Testis (tissue), 3 donors: ENCODE data around the gene SMYD3. TPM values are rescaled to one million over a fixed set of nuclear protein-coding genes. Genes with fewer than 3 reads are reported as not detected.

Source experiments
- DNase-seq: peaks from one replicate; pipeline ENCODE4 v3.0.0-alpha.2; 2019
- H3K27ac ChIP-seq, 2 donors: fragments of 200-600 bp; sonication (generic); one replicate each; pipeline ENCODE4 v1.5.1; 2019
- H3K27me3 ChIP-seq: fragments of 200-600 bp; sonication (generic); one replicate; pipeline ENCODE4 v1.5.1; 2019
- H3K36me3 ChIP-seq: fragments of 200-600 bp; sonication (generic); one replicate; pipeline ENCODE4 v1.5.1; 2017; ENCODE audit warnings: low read depth; ENCODE audit errors: missing control alignments
- H3K4me1 ChIP-seq: fragments of 200-600 bp; sonication (generic); one replicate; pipeline ENCODE4 v1.5.1; 2019
- H3K4me3 ChIP-seq, 2 donors: fragments of 200-600 bp; sonication (generic); one replicate each; pipeline ENCODE4 v1.5.1; 2017 to 2019
- H3K9me3 ChIP-seq: fragments of 200-600 bp; sonication (generic); one replicate; pipeline ENCODE4 v1.5.1; 2017
- CTCF ChIP-seq, 3 experiments: fragments of 450-650 bp in 2 of 3; fragments of 200-600 bp in 1 of 3; sonication (generic) in 1 of 3; IDR thresholded peaks; one replicate each; pipeline ENCODE4 v1.5.1; 2016 to 2019; ENCODE audit warnings: antibody characterized with exemption in 3 of 3, mild to moderate bottlenecking in 2 of 3, moderate library complexity in 1 of 3
- POLR2A ChIP-seq: fragments of 450-650 bp; IDR thresholded peaks from one replicate; pipeline ENCODE4 v1.6.1; 2017; ENCODE audit warnings: antibody characterized with exemption, mild to moderate bottlenecking, moderate library complexity
- WGBS, 2 donors: methylation state at CpG; one replicate each; pipeline ENCODE4 v1.1.5; 2018; 5-methylcytosine and 5-hydroxymethylcytosine counted together
- intact Hi-C: fragments of 100-400 bp; cut with DNase I; formaldehyde crosslinking; loops from one replicate; pipeline ENCODE4 v1.15.1; 2023; ENCODE audit warnings: low total_unique reads
- polyA plus RNA-seq: library from polyadenylated mRNA; stranded (reverse); fragments of 350-450 nt; fragmentation: Illumina TruSeq; extraction: RNeasy Lipid Tissue Mini Kit (QIAGEN cat#74804); gene quantifications from one replicate; pipeline ENCODE4 v1.2.3, GENCODE V29; 2014; ENCODE audit warnings: low read depth, low replicate concordance; ENCODE audit not compliant: insufficient read depth
- total RNA-seq, 2 donors: library from RNA; depleted of rRNA; stranded (reverse); fragments of >200 nt; gene quantifications; one replicate each; pipeline ENCODE4 v1.2.3, GENCODE V29; 2016

The SMYD3 gene
- total and polyA plus RNA-seq, 3 donors from 2014 or later, result 23.0 to 38.8 (median 38.7) TPM

- no peak for DNase-seq
- H3K36me3 ChIP-seq, result no peaks in the 10 kb centered on the region
- intact Hi-C loops, result no loop called here
- H3K4me1 ChIP-seq, result no peaks in the 10 kb centered on the region
- 89 to 92% methylated on average over 1 of the region's 1 CpG for WGBS, 2 donors
- no peak overlapping the region for H3K27ac ChIP-seq
- TF ChIP-seq POLR2A (no peak), CTCF (IDR thresholded peaks at IDR 0.05) (no peak)
- no peak overlapping the region for H3K4me3 ChIP-seq
- no peaks in the 10 kb centered on the region for H3K27me3 ChIP-seq
- H3K9me3 ChIP-seq, result no peaks in the 10 kb centered on the region
These were observed 51.6 kb downstream of the SMYD3 start for GRCh38 chr1:246455476-246455875.

- intact Hi-C loops, result no loop called here
- no peaks in the 10 kb centered on the region for H3K9me3 ChIP-seq
- H3K27ac ChIP-seq, result no peak overlapping the region
- no peaks in the 10 kb centered on the region for H3K36me3 ChIP-seq
- no peaks in the 10 kb centered on the region for H3K4me1 ChIP-seq
- no peak overlapping the region for H3K4me3 ChIP-seq
- no peak for TF ChIP-seq CTCF (IDR thresholded peaks at IDR 0.05)
- TF ChIP-seq POLR2A, result no peak
- DNase-seq, result no peak
- H3K27me3 ChIP-seq, result no peaks in the 10 kb centered on the region
These were observed 52.4 kb downstream of the SMYD3 start for GRCh38 chr1:246454655-246455054.

GRCh38 chr1:246450611-246451251 is 56.3 kb downstream of the SMYD3 start:
- H3K4me1 ChIP-seq, result no peaks in the 10 kb centered on the region
- no peak for TF ChIP-seq POLR2A
- peak; percentile 58 to 67 (median 60) for TF ChIP-seq CTCF (IDR thresholded peaks at IDR 0.05)
- H3K4me3 ChIP-seq, result no peak overlapping the region
- peak; percentile 50 for DNase-seq
- H3K27ac ChIP-seq, result no peak overlapping the region
- intact Hi-C loops, result no loop called here
- no peaks in the 10 kb centered on the region for H3K36me3 ChIP-seq
- no peaks in the 10 kb centered on the region for H3K27me3 ChIP-seq
- H3K9me3 ChIP-seq, result no peaks in the 10 kb centered on the region
- 48 to 49% methylated on average over 6 of the region's 6 CpGs for WGBS, 2 donors

- Histone ChIP-seq H3K27me3 (no peaks in the 10 kb centered on the region), H3K36me3 (no peaks in the 10 kb centered on the region), H3K9me3 (no peaks in the 10 kb centered on the region), H3K27ac (no peak overlapping the region), H3K4me1 (no peaks in the 10 kb centered on the region), H3K4me3 (no peak overlapping the region)
- DNase-seq, result no peak
- no peak for TF ChIP-seq POLR2A
- TF ChIP-seq CTCF (IDR thresholded peaks at IDR 0.05), result no peak
- WGBS, 2 donors, result 96% methylated on average over 3 of the region's 3 CpGs
- intact Hi-C loops, result no loop called here
These were observed 58.7 kb downstream of the SMYD3 start for GRCh38 chr1:246448373-246448772.

- H3K27me3 ChIP-seq, result no peaks in the 10 kb centered on the region
- no peak overlapping the region for H3K4me3 ChIP-seq
- intact Hi-C loops, result no loop called here
- no peaks in the 10 kb centered on the region for H3K9me3 ChIP-seq
- H3K4me1 ChIP-seq, result no peaks in the 10 kb centered on the region
- no peak overlapping the region for H3K27ac ChIP-seq
- H3K36me3 ChIP-seq, result no peaks in the 10 kb centered on the region
- DNase-seq, result no peak
- TF ChIP-seq CTCF (IDR thresholded peaks at IDR 0.05) (no peak), POLR2A (no peak)
- 78 to 82% methylated on average over 2 of the region's 2 CpGs for WGBS, 2 donors
These were observed 59.6 kb downstream of the SMYD3 start for GRCh38 chr1:246447501-246447900.
